K562 (cell line): ENCODE results near the gene ADD3. TPM values are rescaled to one million over a fixed set of nuclear protein-coding genes. Genes with fewer than 3 reads are reported as not detected.

Experiments
- ATAC-seq: fragments of 200-7000 bp; cut with Tn5 transposase; 3 replicates; pipeline ENCODE4 v1.9.1; 2020; ENCODE audit warnings: moderate library complexity
- BruUV-seq: library from RNA; stranded (reverse); fragments of 400-500 nt; replicated peaks from 2 replicates; lab custom pipeline; 2021; lab: Mats Ljungman, UMichigan
- CTCF ChIA-PET: fragments of 300-600 bp; formaldehyde crosslinking; extraction: SDS; loops from one replicate; lab custom pipeline; 2021; ENCODE audit warnings: low intra/inter-chr PET ratio; lab: Yijun Ruan, JAX
- POLR2A ChIA-PET: fragments of 300-600, 350-650 bp; sonication (Branson Sonifier 250); formaldehyde crosslinking; extraction: SDS; loops from one replicate; lab custom pipeline; 2021; ENCODE audit warnings: antibody characterized with exemption, inconsistent platforms; lab: Yijun Ruan, JAX
- DNase-seq, 4 experiments: peaks; one replicate each; pipeline versions ENCODE4 v3.0.0 to v3.0.0-alpha.2; 2011 to 2018; ENCODE audit warnings: low spot score in 3 of 4, mixed read lengths in 3 of 4; ENCODE audit errors: extremely low read depth in 1 of 4
- FAIRE-seq: peaks from 2 replicates; lab custom pipeline; 2011; peaks lifted over from hg19 to GRCh38; lab: Jason Lieb, UNC
- H2AFZ ChIP-seq: 2 replicates; pipeline ENCODE4 v1.6.0; 2011; ENCODE audit warnings: low read depth, low read length, control low read depth, inconsistent platforms
- H3K27ac ChIP-seq: fragments of 200-600 bp; 3 replicates; pipeline ENCODE4 v1.8.0; 2011; ENCODE audit warnings: low read depth, mild to moderate bottlenecking, control low read depth, inconsistent platforms, low read length, moderate library complexity, mixed read lengths; ENCODE audit errors: extremely low read depth
- H3K27me3 ChIP-seq, 2 experiments: fragments of 300-600 bp in 1 of 2; 2 replicates in 1 of 2; 3 replicates in 1 of 2; pipeline versions ENCODE4 v1.6.0 to v1.8.0; 2011; ENCODE audit warnings: inconsistent platforms in 2 of 2, low read length in 2 of 2, mild to moderate bottlenecking in 1 of 2, mixed read lengths in 1 of 2, moderate library complexity in 1 of 2; ENCODE audit not compliant: control insufficient read depth in 2 of 2, insufficient read depth in 2 of 2
- H3K36me3 ChIP-seq: fragments of 300-600 bp; 3 replicates; pipeline ENCODE4 v1.8.0; 2011; ENCODE audit warnings: mild to moderate bottlenecking, low read length, inconsistent platforms; ENCODE audit not compliant: control insufficient read depth, insufficient read depth
- H3K4me1 ChIP-seq, 2 experiments: fragments of 200-600 bp in 1 of 2; replicated peaks in 1 of 2; 2 replicates in 1 of 2; 3 replicates in 1 of 2; pipeline versions ENCODE4 v1.5.1 to v1.8.0; 2011; ENCODE audit warnings: inconsistent platforms in 2 of 2, low read length in 2 of 2, mild to moderate bottlenecking in 1 of 2, mixed read lengths in 1 of 2, moderate library complexity in 1 of 2; ENCODE audit not compliant: control insufficient read depth in 2 of 2, insufficient read depth in 2 of 2
- H3K4me2 ChIP-seq: 2 replicates; pipeline ENCODE4 v1.6.1; 2011; ENCODE audit warnings: low read length, control low read depth, inconsistent platforms, mixed read lengths; ENCODE audit not compliant: insufficient read depth
- H3K4me3 ChIP-seq: fragments of 200-600 bp; sonication (generic), shearing (Covaris generic); 2 replicates; pipeline ENCODE4 v1.5.1; 2016; ENCODE audit warnings: control low read depth, inconsistent platforms
- H3K79me2 ChIP-seq: fragments of 200-600 bp; 3 replicates; pipeline ENCODE4 v1.8.0; 2011; ENCODE audit warnings: low read length, inconsistent platforms; ENCODE audit not compliant: control insufficient read depth, insufficient read depth
- H3K9ac ChIP-seq, 2 experiments: 2 replicates each; pipeline versions ENCODE4 v1.6.0 to v1.6.1; 2011; ENCODE audit warnings: low read depth in 2 of 2, low read length in 2 of 2, control low read depth in 1 of 2, inconsistent platforms in 1 of 2, mild to moderate bottlenecking in 1 of 2, mixed read lengths in 1 of 2; ENCODE audit not compliant: insufficient read depth in 1 of 2
- H3K9me1 ChIP-seq: one replicate; pipeline ENCODE4 v1.6.0; 2011; ENCODE audit warnings: inconsistent platforms, mild to moderate bottlenecking, low read length, moderate library complexity; ENCODE audit not compliant: control insufficient read depth, insufficient read depth
- H3K9me3 ChIP-seq: replicated peaks from 2 replicates; pipeline ENCODE4 v1.5.1; 2011; ENCODE audit warnings: low read depth, low read length, inconsistent platforms; ENCODE audit not compliant: control insufficient read depth, insufficient read depth
- H4K20me1 ChIP-seq: replicated peaks from 2 replicates; pipeline ENCODE4 v1.6.1; 2011; ENCODE audit warnings: low read length, inconsistent platforms, mixed read lengths; ENCODE audit not compliant: control insufficient read depth, insufficient read depth
- NRF1 ChIP-seq, 2 experiments: fragments of 450-650 bp; IDR thresholded peaks in 1 of 2; conservative IDR thresholded peaks in 1 of 2; 2 replicates each; pipeline ENCODE4 v1.6.1; 2014; ENCODE audit warnings: mild to moderate bottlenecking in 2 of 2
- RBM39 ChIP-seq: fragments of 200-400 bp; formaldehyde crosslinking; optimal IDR thresholded peaks from 2 replicates; pipeline ENCODE3; 2018; ENCODE audit warnings: low read depth, low read length
- RFX1 ChIP-seq: fragments of 450-650 bp; IDR thresholded peaks from 2 replicates; pipeline ENCODE4 v1.6.1; 2016; ENCODE audit warnings: mild to moderate bottlenecking, moderate library complexity
- RNF2 ChIP-seq: sonication (generic); IDR thresholded peaks from 2 replicates; pipeline ENCODE4 v1.6.1; 2016
- SIRT6 ChIP-seq: IDR thresholded peaks from one replicate; pipeline ENCODE4 v1.6.1; 2012; ENCODE audit warnings: low read depth, mild to moderate bottlenecking, control low read depth, inconsistent platforms, low read length, moderate library complexity
- TAF1 ChIP-seq: IDR thresholded peaks from 2 replicates; pipeline ENCODE4 v1.6.1; 2011; ENCODE audit warnings: mild to moderate bottlenecking, low read length, moderate library complexity; ENCODE audit not compliant: insufficient read depth, control insufficient read depth, severe bottlenecking; ENCODE audit errors: extremely low read depth
- ZBTB8A ChIP-seq: fragments of 450-650 bp; IDR thresholded peaks from 2 replicates; pipeline ENCODE4 v1.6.1; 2018; ENCODE audit warnings: mild to moderate bottlenecking, moderate library complexity; ENCODE audit not compliant: partially characterized antibody
- ZNF253 ChIP-seq: fragments of 250-450 bp; sonication (Bioruptor Pico); conservative IDR thresholded peaks from 2 replicates; pipeline ENCODE4 v1.6.1; 2021; ENCODE audit warnings: mild to moderate bottlenecking
- WGBS: fragments of 100-300 bp; shearing (Covaris generic); methylation state at CpG from one replicate; pipeline ENCODE4 v1.1.6; 2016; ENCODE audit warnings: low coverage, mixed read lengths; ENCODE audit not compliant: insufficient coverage; ENCODE audit errors: missing lambda C conversion rate; 5-methylcytosine and 5-hydroxymethylcytosine counted together
- in situ Hi-C: fragments of 300-500 bp; cut with MboI; formaldehyde crosslinking; loops from 4 replicates; pipeline ENCODE4 v1.15.0; 2018; ENCODE audit warnings: inconsistent platforms, mixed read lengths
- intact Hi-C: fragments of 100-400 bp; cut with micrococcal nuclease; formaldehyde crosslinking; loops from 2 replicates; pipeline ENCODE4 v1.14.2; 2022
- polyA plus RNA-seq, 8 experiments: library from polyadenylated mRNA; depleted of rRNA in 4 of 8; stranded (reverse) in 5 of 8; unstranded in 3 of 8; fragments of >200 nt; fragmentation: Nextera tagmentation in 2 of 8; fragmentation: Illumina TruSeq in 1 of 8; extraction: Ambion mirVana in 2 of 8; extraction: Trizol in 1 of 8; gene quantifications; 2 replicates each; pipeline versions ENCODE4 v1.2.1 to v1.2.3, GENCODE V29; 2011 to 2014; ENCODE audit warnings: inconsistent platforms in 1 of 8, missing spikeins in 1 of 8
- total RNA-seq, 7 experiments: library from RNA; depleted of rRNA in 6 of 7; stranded (reverse); fragments of >200 nt in 6 of 7; fragmentation: Illumina TruSeq in 2 of 7; extraction: Trizol in 2 of 7; gene quantifications; 2 replicates each; pipeline versions ENCODE4 v1.2.1 to v1.2.3, GENCODE V29; 2011 to 2021; ENCODE audit warnings: low replicate concordance in 1 of 7
- TF ChIP-seq, protein P1 (sequence below): fragments of 250-450 bp; sonication (Bioruptor Pico); IDR thresholded peaks from 2 replicates; pipeline ENCODE4 v1.6.1; 2021; ENCODE audit warnings: mild to moderate bottlenecking

The ADD3 gene
- total and polyA plus RNA-seq, 9 of the 15 experiments (the other 6 are each of a cell fraction or from before 2014, with no cell fraction given), result 13.2 to 125 (median 31.7) TPM

DNA sequence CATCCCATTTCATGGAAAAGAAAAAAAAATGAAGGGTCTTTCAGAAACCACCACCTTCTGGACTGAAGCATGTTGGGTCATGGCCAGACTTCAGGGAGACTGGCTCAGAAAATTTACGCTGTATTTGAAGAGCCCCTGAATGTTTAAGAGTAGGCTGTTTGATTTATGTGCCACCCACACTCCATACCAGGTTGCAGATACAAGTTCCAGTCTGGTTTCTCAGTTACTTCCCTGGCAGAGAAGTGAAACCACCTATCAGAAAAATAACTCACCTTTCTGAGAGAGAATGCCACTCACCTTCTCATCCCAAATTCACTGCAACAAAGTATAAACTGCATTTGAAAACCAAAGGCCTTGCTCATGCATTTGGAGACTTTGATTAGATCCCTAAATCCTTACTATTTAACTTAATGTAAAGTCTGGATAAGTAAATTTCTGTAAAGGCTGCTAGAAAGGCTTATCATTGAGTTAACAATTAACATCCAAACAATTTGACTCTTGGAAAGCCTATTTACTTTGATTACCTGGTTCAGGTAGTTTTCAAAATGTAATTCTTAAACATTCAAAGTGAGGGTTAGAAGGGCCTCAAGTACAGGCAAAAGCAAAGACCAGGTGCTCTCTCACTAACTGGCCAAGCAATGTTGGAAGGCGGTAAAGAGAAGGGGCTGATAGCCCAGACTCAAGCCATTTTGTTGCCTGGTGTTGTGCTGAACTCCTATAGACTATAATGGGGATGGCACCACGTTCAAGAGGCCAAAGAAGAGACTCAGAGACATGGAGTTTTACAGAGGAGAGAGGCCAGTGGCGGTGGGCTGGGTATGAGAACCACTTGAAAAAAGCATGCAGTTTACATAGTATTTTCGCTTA is 12.8 kb upstream of the ADD3 start:
- Histone ChIP-seq H2AFZ (0 out of 2 replicates have a peak overlapping the region, but pooled peaks have one; percentile 45), H3K36me3 (no peaks in the 10 kb centered on the region), H3K4me1 (peaks cover 7 to 34% of the 10 kb centered on the region in 2 experiments; a peak in 3 of 5 replicates), H3K4me3 (no peak overlapping the region), H3K9ac (no peak overlapping the region), H3K27ac (no peak overlapping the region), H3K79me2 (no peaks in the 10 kb centered on the region), H3K27me3 (no peaks in the 10 kb centered on the region), H4K20me1 (no peaks in the 10 kb centered on the region), H3K4me2 (no peak overlapping the region), H3K9me1 (no peaks in the 10 kb centered on the region), H3K9me3 (no peaks in the 10 kb centered on the region)
- WGBS, result 60% methylated on average over 5 of the region's 5 CpGs
- no TSS peak for BruUV-seq
- ATAC-seq (peak; percentile 13; the same call in 1 of the 3 replicates), FAIRE-seq (no peak), DNase-seq (no peak)
- intact Hi-C loops, result no loop called here
- in situ Hi-C loops, result no loop called here
- CTCF ChIA-PET, result no interaction called here
- no peak for TF ChIP-seq ZNF253
- TF ChIP-seq NRF1 (conservative IDR thresholded peaks at IDR 0.05 in 1 of 2, IDR thresholded peaks at IDR 0.05 in 1 of 2), result no peak
- TF ChIP-seq RNF2, result no peak
- TF ChIP-seq RFX1, result no peak
- TF ChIP-seq, protein P1, sequence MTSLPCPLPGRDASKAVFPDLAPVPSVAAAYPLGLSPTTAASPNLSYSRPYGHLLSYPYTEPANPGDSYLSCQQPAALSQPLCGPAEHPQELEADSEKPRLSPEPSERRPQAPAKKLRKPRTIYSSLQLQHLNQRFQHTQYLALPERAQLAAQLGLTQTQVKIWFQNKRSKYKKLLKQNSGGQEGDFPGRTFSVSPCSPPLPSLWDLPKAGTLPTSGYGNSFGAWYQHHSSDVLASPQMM (CRISPR knock-in tag), result no peak
- TF ChIP-seq ZBTB8A, result no peak
- TF ChIP-seq RBM39, result no peak
- TF ChIP-seq TAF1, result no peak
- TF ChIP-seq SIRT6, result no peak
- POLR2A ChIA-PET, result no interaction called here
